GM19395 (cell line): ENCODE results near the gene MINK1.

Experiments used
- ATAC-seq: cut with Tn5 transposase; IDR thresholded peaks from one replicate; pipeline ENCODE4 v1.9.1; 2021; ENCODE audit warnings: mild to moderate bottlenecking, moderate library complexity; ENCODE audit not compliant: unreplicated experiment

Gene MINK1

GRCh38 chr17:4810696-4811290 is 22.3 kb upstream of the MINK1 start:
- ATAC-seq, result no peak

- no peak for ATAC-seq
Measured at GRCh38 chr17:4811471-4811870, 21.7 kb upstream of the MINK1 start.

- ATAC-seq, result no peak
Measured at GRCh38 chr17:4812690-4813089, 20.4 kb upstream of the MINK1 start.

- ATAC-seq, result no peak
Measured at GRCh38 chr17:4815043-4815675, 18.0 kb upstream of the MINK1 start.

- ATAC-seq, result no peak
Measured at GRCh38 chr17:4816826-4817225, 16.3 kb upstream of the MINK1 start.

GRCh38 chr17:4818276-4818675 is 14.9 kb upstream of the MINK1 start:
- no peak for ATAC-seq

GRCh38 chr17:4822835-4823234 is 10.3 kb upstream of the MINK1 start:
- no peak for ATAC-seq

GRCh38 chr17:4823373-4824089 is 9.6 kb upstream of the MINK1 start:
- no peak for ATAC-seq

GRCh38 chr17:4827399-4827798 is 5.7 kb upstream of the MINK1 start:
- no peak for ATAC-seq

- peak; percentile 9 for ATAC-seq
Measured at GRCh38 chr17:4832829-4833177, 337 bp upstream of the MINK1 start.

- ATAC-seq, result no peak
Measured at GRCh38 chr17:4833941-4834680, 971 bp downstream of the MINK1 start.

- ATAC-seq, result no peak
Measured at GRCh38 chr17:4834681-4835020, 1.5 kb downstream of the MINK1 start.

- ATAC-seq, result no peak
Measured at GRCh38 chr17:4836221-4836620, 3.1 kb downstream of the MINK1 start.

- ATAC-seq, result no peak
Measured at GRCh38 chr17:4837471-4838308, 4.5 kb downstream of the MINK1 start.

- no peak for ATAC-seq
Measured at GRCh38 chr17:4838309-4838785, 5.2 kb downstream of the MINK1 start.

GRCh38 chr17:4839221-4839620 is 6.1 kb downstream of the MINK1 start:
- no peak for ATAC-seq

GRCh38 chr17:4839965-4840892 is 7.1 kb downstream of the MINK1 start:
- no peak for ATAC-seq

GRCh38 chr17:4840893-4841242 is 7.7 kb downstream of the MINK1 start:
- no peak for ATAC-seq

- ATAC-seq, result no peak
Measured at GRCh38 chr17:4842376-4842775, 9.2 kb downstream of the MINK1 start.
